GM12891 (cell line): ENCODE results near the gene TMEM242.

Source experiments
- POLR2A ChIP-seq: IDR thresholded peaks from 2 replicates; pipeline ENCODE4 v1.6.1; 2011; ENCODE audit warnings: low read depth, low read length, control low read depth
- POLR2AphosphoS5 ChIP-seq: IDR thresholded peaks from 2 replicates; pipeline ENCODE4 v1.6.1; 2011; ENCODE audit warnings: low read depth, low read length, control low read depth

DNA sequence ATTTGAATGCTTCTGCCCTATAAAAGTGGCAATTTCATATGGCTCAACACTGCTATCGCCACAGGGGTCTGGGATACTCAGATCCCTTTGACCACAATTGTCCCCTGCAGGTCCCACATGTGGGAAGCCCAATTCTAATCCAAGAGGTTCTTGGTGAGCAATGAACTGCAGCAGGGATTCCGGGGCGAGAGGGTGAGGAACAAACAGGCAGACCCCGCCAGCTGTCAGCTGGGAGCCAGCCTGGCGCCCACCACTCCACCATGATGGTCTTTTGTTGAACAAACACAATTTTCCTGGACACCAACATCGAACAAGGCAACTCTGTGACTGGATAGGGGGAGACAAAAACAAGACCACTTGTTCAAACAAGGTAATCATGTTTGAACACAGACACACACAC lies 80.5 kb downstream of the TMEM242 start:
- TF ChIP-seq POLR2A (no peak), POLR2AphosphoS5 (no peak)
